ENCODE results near the gene RBPJL.
"Not testable (repeated sequence)": the region's sequence is repeated elsewhere in the genome, so short reads cannot be mapped to it uniquely, and the experiment has no call there.

Gene RBPJL

GRCh38 chr20:45342855-45343531 is 36.4 kb downstream of the RBPJL start:
- DNase-seq (ENCODE audit: low spot score): no peak

- DNase-seq (ENCODE audit: low spot score): no peak
Measured at GRCh38 chr20:45343532-45344167, 37.0 kb downstream of the RBPJL start.

- DNase-seq (ENCODE audit: low spot score): peak; percentile 32
Measured at GRCh38 chr20:45344168-45344860, 37.7 kb downstream of the RBPJL start.

GRCh38 chr20:45345104-45345936 is 38.7 kb downstream of the RBPJL start:
- no peak for DNase-seq (ENCODE audit: low spot score)

GRCh38 chr20:45346291-45346718 is 39.7 kb downstream of the RBPJL start:
- DNase-seq (ENCODE audit: low spot score): peak; percentile 13

GRCh38 chr20:45346851-45347250 is 40.2 kb downstream of the RBPJL start:
- peak; percentile 20 for DNase-seq (ENCODE audit: low spot score)

- no peak for DNase-seq (ENCODE audit: low spot score)
Measured at GRCh38 chr20:45347297-45347935, 40.8 kb downstream of the RBPJL start.

GRCh38 chr20:45347936-45348778 is 41.5 kb downstream of the RBPJL start, which contains the start of gene SDC4:
SDC4 (minus strand) TSS chr20:45348424; CDS start chr20:45348384, 40 bp downstream.
- peak; percentile 62 for DNase-seq (ENCODE audit: low spot score)

GRCh38 chr20:45350217-45350616 is 43.6 kb downstream of the RBPJL start:
- no peak for DNase-seq (ENCODE audit: low spot score)

GRCh38 chr20:45350795-45351194 is 44.2 kb downstream of the RBPJL start:
- not testable (repeated sequence) for DNase-seq (ENCODE audit: low spot score)

- no peak for DNase-seq (ENCODE audit: low spot score)
Measured at GRCh38 chr20:45352729-45353128, 46.1 kb downstream of the RBPJL start.

GRCh38 chr20:45353746-45354145 is 47.1 kb downstream of the RBPJL start:
- no peak for DNase-seq (ENCODE audit: low spot score)

- peak; percentile 32 for DNase-seq (ENCODE audit: low spot score)
Measured at GRCh38 chr20:45354423-45355208, 48.0 kb downstream of the RBPJL start.

GRCh38 chr20:45355209-45356084 is 48.8 kb downstream of the RBPJL start:
- DNase-seq (ENCODE audit: low spot score): peak; percentile 66

- DNase-seq (ENCODE audit: low spot score): no peak
Measured at GRCh38 chr20:45358282-45359068, 51.8 kb downstream of the RBPJL start.

GRCh38 chr20:45359069-45359405 is 52.4 kb downstream of the RBPJL start:
- no peak for DNase-seq (ENCODE audit: low spot score)

- no peak for DNase-seq (ENCODE audit: low spot score)
Measured at GRCh38 chr20:45359406-45360148, 52.9 kb downstream of the RBPJL start.

All from activated CD4-positive, alpha-beta T cell treated with anti-CD3 and anti-CD28 coated beads, Interleukin-2, Interleukin-4, amounts not matched to agents 100 ng/mL and 50 ng/mL, durations not matched to agents 16 hours and 8 hours (primary cell).